GM23338 (cell line): ENCODE data around the gene CEP72. TPM values are rescaled to one million over a fixed set of nuclear protein-coding genes. Genes with fewer than 3 reads are reported as not detected.

Source experiments
- ATAC-seq: fragments of 200-7000 bp; cut with Tn5 transposase; 3 replicates; pipeline ENCODE4 v1.9.1; 2020
- DNase-seq: peaks from one replicate; pipeline ENCODE4 v3.0.0-alpha.2; 2015; ENCODE audit warnings: low spot score
- H2AFZ ChIP-seq: fragments of 200-600 bp; sonication (generic); 2 replicates; pipeline ENCODE4 v1.8.0; 2016; ENCODE audit warnings: antibody characterized with exemption, mild to moderate bottlenecking, moderate library complexity
- H3F3A ChIP-seq: fragments of 200-600 bp; sonication (generic); replicated peaks from 2 replicates; pipeline ENCODE4 v1.8.0; 2017; ENCODE audit warnings: antibody characterized with exemption, mixed run types, low read depth
- H3K27ac ChIP-seq: fragments of 200-600 bp; sonication (generic); 2 replicates; pipeline ENCODE4 v1.6.1; 2016; ENCODE audit warnings: low read depth
- H3K27me3 ChIP-seq: fragments of 200-600 bp; sonication (generic); 2 replicates; pipeline ENCODE4 v1.8.0; 2016; ENCODE audit warnings: mild to moderate bottlenecking, mixed run types, moderate library complexity; ENCODE audit not compliant: insufficient read depth
- H3K36me3 ChIP-seq: fragments of 200-600 bp; sonication (generic); 2 replicates; pipeline ENCODE4 v1.8.0; 2016; ENCODE audit warnings: mild to moderate bottlenecking; ENCODE audit not compliant: insufficient read depth
- H3K4me1 ChIP-seq: fragments of 200-600 bp; sonication (generic); 2 replicates; pipeline ENCODE4 v1.8.0; 2016; ENCODE audit warnings: mild to moderate bottlenecking, moderate library complexity; ENCODE audit not compliant: insufficient read depth
- H3K4me2 ChIP-seq: fragments of 200-600 bp; sonication (generic); 2 replicates; pipeline ENCODE4 v1.7.1; 2017; ENCODE audit warnings: mixed run types
- H3K4me3 ChIP-seq: fragments of 200-600 bp; sonication (generic); 2 replicates; pipeline ENCODE4 v1.6.1; 2016; ENCODE audit warnings: mixed run types
- H3K79me2 ChIP-seq: fragments of 200-600 bp; sonication (generic); replicated peaks from 2 replicates; pipeline ENCODE4 v1.8.0; 2017; ENCODE audit warnings: mild to moderate bottlenecking; ENCODE audit not compliant: insufficient read depth
- H3K9me2 ChIP-seq: fragments of 200-600 bp; sonication (generic); 2 replicates; pipeline ENCODE4 v1.8.0; 2017; ENCODE audit not compliant: insufficient read depth
- H4K20me1 ChIP-seq: fragments of 200-600 bp; sonication (generic); replicated peaks from 2 replicates; pipeline ENCODE4 v1.8.0; 2017; ENCODE audit warnings: mild to moderate bottlenecking; ENCODE audit not compliant: insufficient read depth
- H3K27ac Mint-ChIP-seq: 2 replicates; pipeline ENCODE4 v1.8.0; 2020; ENCODE audit warnings: inconsistent platforms, mild to moderate bottlenecking, moderate library complexity, mixed read lengths
- H3K27me3 Mint-ChIP-seq: 3 replicates; pipeline ENCODE4 v1.8.0; 2022; ENCODE audit warnings: low read depth, mild to moderate bottlenecking, moderate library complexity, mixed read lengths, inconsistent platforms; ENCODE audit not compliant: insufficient read depth, poor library complexity
- H3K36me3 Mint-ChIP-seq: 3 replicates; pipeline ENCODE4 v1.8.0; 2021; ENCODE audit warnings: low read depth, mild to moderate bottlenecking, inconsistent platforms, moderate library complexity, mixed read lengths
- H3K4me1 Mint-ChIP-seq: 3 replicates; pipeline ENCODE4 v1.8.0; 2020; ENCODE audit warnings: mild to moderate bottlenecking, inconsistent platforms, mixed read lengths
- H3K4me3 Mint-ChIP-seq: 3 replicates; pipeline ENCODE4 v1.8.0; 2021; ENCODE audit warnings: moderate library complexity, mild to moderate bottlenecking, inconsistent platforms, mixed read lengths
- H3K9me3 Mint-ChIP-seq: 3 replicates; pipeline ENCODE4 v1.8.0; 2020; ENCODE audit warnings: moderate library complexity, mild to moderate bottlenecking, inconsistent platforms, mixed read lengths
- CREB1 ChIP-seq: fragments of 250-450 bp; sonication (Bioruptor Pico); IDR thresholded peaks from 2 replicates; pipeline ENCODE4 v1.5.0; 2020; ENCODE audit warnings: low read depth, mild to moderate bottlenecking, moderate library complexity
- CTCF ChIP-seq, 2 experiments: fragments of 200-600 bp in 1 of 2; sonication (generic) in 1 of 2; conservative IDR thresholded peaks; 2 replicates each; pipeline versions ENCODE4 v1.5.1 to v1.6.1; 2016 to 2017; ENCODE audit warnings: antibody characterized with exemption in 2 of 2, low read depth in 2 of 2, mild to moderate bottlenecking in 2 of 2, moderate library complexity in 1 of 2
- EZH2 ChIP-seq: fragments of 200-600 bp; sonication (generic); IDR thresholded peaks from one replicate; pipeline ENCODE4 v1.8.0; 2017; ENCODE audit warnings: antibody characterized with exemption, mild to moderate bottlenecking, low read depth; ENCODE audit not compliant: unreplicated experiment
- EZH2phosphoT487 ChIP-seq: fragments of 200-600 bp; sonication (generic); IDR thresholded peaks from one replicate; pipeline ENCODE4 v1.8.1; 2018; ENCODE audit warnings: antibody characterized with exemption; ENCODE audit not compliant: unreplicated experiment
- JUNB ChIP-seq: IDR thresholded peaks from one replicate; pipeline ENCODE4 v1.6.1; 2016; ENCODE audit warnings: antibody characterized with exemption; ENCODE audit not compliant: unreplicated experiment
- NANOG ChIP-seq: IDR thresholded peaks from 2 replicates; pipeline ENCODE4 v1.6.1; 2016; ENCODE audit warnings: antibody characterized with exemption, borderline replicate concordance
- POLR2AphosphoS5 ChIP-seq: IDR thresholded peaks from 2 replicates; pipeline ENCODE4 v1.6.1; 2016; ENCODE audit warnings: antibody characterized with exemption, low read depth
- STAT1 ChIP-seq: IDR thresholded peaks from one replicate; pipeline ENCODE4 v1.6.1; 2016; ENCODE audit warnings: antibody characterized with exemption; ENCODE audit not compliant: unreplicated experiment
- ZNF114 ChIP-seq: fragments of 250-450 bp; sonication (Bioruptor Pico); IDR thresholded peaks from 2 replicates; pipeline ENCODE4 v1.5.0; 2020; ENCODE audit warnings: mild to moderate bottlenecking, moderate library complexity
- ZNF331 ChIP-seq: fragments of 250-450 bp; sonication (Bioruptor Pico); IDR thresholded peaks from 2 replicates; pipeline ENCODE4 v1.5.0; 2020; ENCODE audit warnings: low read depth, mild to moderate bottlenecking, moderate library complexity
- polyA plus RNA-seq: library from polyadenylated mRNA; unstranded; fragments of >200 nt; fragmentation: Nextera tagmentation; extraction: Ambion mirVana; gene quantifications from 2 replicates; pipeline ENCODE4 v1.2.1, GENCODE V29; 2016
- total RNA-seq: library from RNA; depleted of rRNA; stranded (reverse); fragments of >200 nt; shearing (Covaris generic); gene quantifications from 2 replicates; pipeline ENCODE4 v1.2.3, GENCODE V29; 2014
- TF ChIP-seq, protein P1 (sequence below): IDR thresholded peaks from 2 replicates; pipeline ENCODE4 v1.6.1; 2016; ENCODE audit warnings: antibody characterized with exemption
- TF ChIP-seq, protein P2 (sequence below): IDR thresholded peaks from one replicate; pipeline ENCODE4 v1.6.1; 2018; ENCODE audit warnings: antibody characterized with exemption; ENCODE audit not compliant: unreplicated experiment
- TF ChIP-seq, protein P3 (sequence below): fragments of 250-450 bp; sonication (Bioruptor Pico); IDR thresholded peaks from 2 replicates; pipeline ENCODE4 v1.5.0; 2020; ENCODE audit warnings: mild to moderate bottlenecking, moderate library complexity

CEP72 gene
- total and polyA plus RNA-seq, 2 experiments from 2014 or later: 15.5 to 27.1 TPM

GRCh38 chr5:574906-575305, 37.2 kb upstream of the CEP72 start:
- H3K4me3 ChIP-seq: no peak overlapping the region
- no peak for ATAC-seq
- H3K27me3 ChIP-seq: no peaks in the 10 kb centered on the region
- DNase-seq: no peak
- Mint-ChIP-seq H3K27ac (no peak overlapping the region), H3K36me3 (peaks cover 4% of the 10 kb centered on the region; the same call in 1 of the 3 replicates), H3K27me3 (peaks cover 2% of the 10 kb centered on the region), H3K4me1 (peaks cover 5% of the 10 kb centered on the region), H3K4me3 (no peak overlapping the region), H3K9me3 (peaks cover 21% of the 10 kb centered on the region; the same call in 2 of the 3 replicates)
- H3K36me3 ChIP-seq: no peaks in the 10 kb centered on the region
- no peak overlapping the region for H3K27ac ChIP-seq
- H3K9me2 ChIP-seq: no peaks in the 10 kb centered on the region
- no peak overlapping the region for H2AFZ ChIP-seq
- H4K20me1 ChIP-seq: no peaks in the 10 kb centered on the region
- H3K4me2 ChIP-seq: no peak overlapping the region
- H3F3A ChIP-seq: no peaks in the 10 kb centered on the region
- TF ChIP-seq EZH2phosphoT487 (no peak), CREB1 (CRISPR knock-in tag) (no peak), NANOG (no peak), STAT1 (no peak), JUNB (no peak), EZH2 (no peak), POLR2AphosphoS5 (no peak), CTCF (conservative IDR thresholded peaks at IDR 0.05; ENCODE audit: low read depth in 2 of 2) (no peak), ZNF114 (CRISPR knock-in tag) (no peak), ZNF331 (CRISPR knock-in tag) (no peak)
- TF ChIP-seq, protein P1, sequence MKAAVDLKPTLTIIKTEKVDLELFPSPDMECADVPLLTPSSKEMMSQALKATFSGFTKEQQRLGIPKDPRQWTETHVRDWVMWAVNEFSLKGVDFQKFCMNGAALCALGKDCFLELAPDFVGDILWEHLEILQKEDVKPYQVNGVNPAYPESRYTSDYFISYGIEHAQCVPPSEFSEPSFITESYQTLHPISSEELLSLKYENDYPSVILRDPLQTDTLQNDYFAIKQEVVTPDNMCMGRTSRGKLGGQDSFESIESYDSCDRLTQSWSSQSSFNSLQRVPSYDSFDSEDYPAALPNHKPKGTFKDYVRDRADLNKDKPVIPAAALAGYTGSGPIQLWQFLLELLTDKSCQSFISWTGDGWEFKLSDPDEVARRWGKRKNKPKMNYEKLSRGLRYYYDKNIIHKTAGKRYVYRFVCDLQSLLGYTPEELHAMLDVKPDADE: no peak
- TF ChIP-seq, protein P2, sequence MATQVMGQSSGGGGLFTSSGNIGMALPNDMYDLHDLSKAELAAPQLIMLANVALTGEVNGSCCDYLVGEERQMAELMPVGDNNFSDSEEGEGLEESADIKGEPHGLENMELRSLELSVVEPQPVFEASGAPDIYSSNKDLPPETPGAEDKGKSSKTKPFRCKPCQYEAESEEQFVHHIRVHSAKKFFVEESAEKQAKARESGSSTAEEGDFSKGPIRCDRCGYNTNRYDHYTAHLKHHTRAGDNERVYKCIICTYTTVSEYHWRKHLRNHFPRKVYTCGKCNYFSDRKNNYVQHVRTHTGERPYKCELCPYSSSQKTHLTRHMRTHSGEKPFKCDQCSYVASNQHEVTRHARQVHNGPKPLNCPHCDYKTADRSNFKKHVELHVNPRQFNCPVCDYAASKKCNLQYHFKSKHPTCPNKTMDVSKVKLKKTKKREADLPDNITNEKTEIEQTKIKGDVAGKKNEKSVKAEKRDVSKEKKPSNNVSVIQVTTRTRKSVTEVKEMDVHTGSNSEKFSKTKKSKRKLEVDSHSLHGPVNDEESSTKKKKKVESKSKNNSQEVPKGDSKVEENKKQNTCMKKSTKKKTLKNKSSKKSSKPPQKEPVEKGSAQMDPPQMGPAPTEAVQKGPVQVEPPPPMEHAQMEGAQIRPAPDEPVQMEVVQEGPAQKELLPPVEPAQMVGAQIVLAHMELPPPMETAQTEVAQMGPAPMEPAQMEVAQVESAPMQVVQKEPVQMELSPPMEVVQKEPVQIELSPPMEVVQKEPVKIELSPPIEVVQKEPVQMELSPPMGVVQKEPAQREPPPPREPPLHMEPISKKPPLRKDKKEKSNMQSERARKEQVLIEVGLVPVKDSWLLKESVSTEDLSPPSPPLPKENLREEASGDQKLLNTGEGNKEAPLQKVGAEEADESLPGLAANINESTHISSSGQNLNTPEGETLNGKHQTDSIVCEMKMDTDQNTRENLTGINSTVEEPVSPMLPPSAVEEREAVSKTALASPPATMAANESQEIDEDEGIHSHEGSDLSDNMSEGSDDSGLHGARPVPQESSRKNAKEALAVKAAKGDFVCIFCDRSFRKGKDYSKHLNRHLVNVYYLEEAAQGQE: no peak
- TF ChIP-seq, protein P3, sequence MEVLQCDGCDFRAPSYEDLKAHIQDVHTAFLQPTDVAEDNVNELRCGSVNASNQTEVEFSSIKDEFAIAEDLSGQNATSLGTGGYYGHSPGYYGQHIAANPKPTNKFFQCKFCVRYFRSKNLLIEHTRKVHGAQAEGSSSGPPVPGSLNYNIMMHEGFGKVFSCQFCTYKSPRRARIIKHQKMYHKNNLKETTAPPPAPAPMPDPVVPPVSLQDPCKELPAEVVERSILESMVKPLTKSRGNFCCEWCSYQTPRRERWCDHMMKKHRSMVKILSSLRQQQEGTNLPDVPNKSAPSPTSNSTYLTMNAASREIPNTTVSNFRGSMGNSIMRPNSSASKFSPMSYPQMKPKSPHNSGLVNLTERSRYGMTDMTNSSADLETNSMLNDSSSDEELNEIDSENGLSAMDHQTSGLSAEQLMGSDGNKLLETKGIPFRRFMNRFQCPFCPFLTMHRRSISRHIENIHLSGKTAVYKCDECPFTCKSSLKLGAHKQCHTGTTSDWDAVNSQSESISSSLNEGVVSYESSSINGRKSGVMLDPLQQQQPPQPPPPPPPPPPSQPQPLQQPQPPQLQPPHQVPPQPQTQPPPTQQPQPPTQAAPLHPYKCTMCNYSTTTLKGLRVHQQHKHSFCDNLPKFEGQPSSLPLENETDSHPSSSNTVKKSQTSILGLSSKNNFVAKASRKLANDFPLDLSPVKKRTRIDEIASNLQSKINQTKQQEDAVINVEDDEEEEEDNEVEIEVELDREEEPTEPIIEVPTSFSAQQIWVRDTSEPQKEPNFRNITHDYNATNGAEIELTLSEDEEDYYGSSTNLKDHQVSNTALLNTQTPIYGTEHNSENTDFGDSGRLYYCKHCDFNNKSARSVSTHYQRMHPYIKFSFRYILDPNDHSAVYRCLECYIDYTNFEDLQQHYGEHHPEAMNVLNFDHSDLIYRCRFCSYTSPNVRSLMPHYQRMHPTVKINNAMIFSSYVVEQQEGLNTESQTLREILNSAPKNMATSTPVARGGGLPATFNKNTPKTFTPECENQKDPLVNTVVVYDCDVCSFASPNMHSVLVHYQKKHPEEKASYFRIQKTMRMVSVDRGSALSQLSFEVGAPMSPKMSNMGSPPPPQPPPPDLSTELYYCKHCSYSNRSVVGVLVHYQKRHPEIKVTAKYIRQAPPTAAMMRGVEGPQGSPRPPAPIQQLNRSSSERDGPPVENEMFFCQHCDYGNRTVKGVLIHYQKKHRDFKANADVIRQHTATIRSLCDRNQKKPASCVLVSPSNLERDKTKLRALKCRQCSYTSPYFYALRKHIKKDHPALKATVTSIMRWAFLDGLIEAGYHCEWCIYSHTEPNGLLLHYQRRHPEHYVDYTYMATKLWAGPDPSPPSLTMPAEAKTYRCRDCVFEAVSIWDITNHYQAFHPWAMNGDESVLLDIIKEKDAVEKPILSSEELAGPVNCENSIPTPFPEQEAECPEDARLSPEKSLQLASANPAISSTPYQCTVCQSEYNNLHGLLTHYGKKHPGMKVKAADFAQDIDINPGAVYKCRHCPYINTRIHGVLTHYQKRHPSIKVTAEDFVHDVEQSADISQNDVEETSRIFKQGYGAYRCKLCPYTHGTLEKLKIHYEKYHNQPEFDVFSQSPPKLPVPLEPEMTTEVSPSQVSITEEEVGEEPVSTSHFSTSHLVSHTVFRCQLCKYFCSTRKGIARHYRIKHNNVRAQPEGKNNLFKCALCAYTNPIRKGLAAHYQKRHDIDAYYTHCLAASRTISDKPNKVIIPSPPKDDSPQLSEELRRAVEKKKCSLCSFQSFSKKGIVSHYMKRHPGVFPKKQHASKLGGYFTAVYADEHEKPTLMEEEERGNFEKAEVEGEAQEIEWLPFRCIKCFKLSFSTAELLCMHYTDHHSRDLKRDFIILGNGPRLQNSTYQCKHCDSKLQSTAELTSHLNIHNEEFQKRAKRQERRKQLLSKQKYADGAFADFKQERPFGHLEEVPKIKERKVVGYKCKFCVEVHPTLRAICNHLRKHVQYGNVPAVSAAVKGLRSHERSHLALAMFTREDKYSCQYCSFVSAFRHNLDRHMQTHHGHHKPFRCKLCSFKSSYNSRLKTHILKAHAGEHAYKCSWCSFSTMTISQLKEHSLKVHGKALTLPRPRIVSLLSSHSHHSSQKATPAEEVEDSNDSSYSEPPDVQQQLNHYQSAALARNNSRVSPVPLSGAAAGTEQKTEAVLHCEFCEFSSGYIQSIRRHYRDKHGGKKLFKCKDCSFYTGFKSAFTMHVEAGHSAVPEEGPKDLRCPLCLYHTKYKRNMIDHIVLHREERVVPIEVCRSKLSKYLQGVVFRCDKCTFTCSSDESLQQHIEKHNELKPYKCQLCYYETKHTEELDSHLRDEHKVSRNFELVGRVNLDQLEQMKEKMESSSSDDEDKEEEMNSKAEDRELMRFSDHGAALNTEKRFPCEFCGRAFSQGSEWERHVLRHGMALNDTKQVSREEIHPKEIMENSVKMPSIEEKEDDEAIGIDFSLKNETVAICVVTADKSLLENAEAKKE: no peak
- no peaks in the 10 kb centered on the region for H3K79me2 ChIP-seq
- H3K4me1 ChIP-seq: no peaks in the 10 kb centered on the region; the same call in 1 of the 2 replicates
